ENCODE results near the gene MARK2.

DNA sequence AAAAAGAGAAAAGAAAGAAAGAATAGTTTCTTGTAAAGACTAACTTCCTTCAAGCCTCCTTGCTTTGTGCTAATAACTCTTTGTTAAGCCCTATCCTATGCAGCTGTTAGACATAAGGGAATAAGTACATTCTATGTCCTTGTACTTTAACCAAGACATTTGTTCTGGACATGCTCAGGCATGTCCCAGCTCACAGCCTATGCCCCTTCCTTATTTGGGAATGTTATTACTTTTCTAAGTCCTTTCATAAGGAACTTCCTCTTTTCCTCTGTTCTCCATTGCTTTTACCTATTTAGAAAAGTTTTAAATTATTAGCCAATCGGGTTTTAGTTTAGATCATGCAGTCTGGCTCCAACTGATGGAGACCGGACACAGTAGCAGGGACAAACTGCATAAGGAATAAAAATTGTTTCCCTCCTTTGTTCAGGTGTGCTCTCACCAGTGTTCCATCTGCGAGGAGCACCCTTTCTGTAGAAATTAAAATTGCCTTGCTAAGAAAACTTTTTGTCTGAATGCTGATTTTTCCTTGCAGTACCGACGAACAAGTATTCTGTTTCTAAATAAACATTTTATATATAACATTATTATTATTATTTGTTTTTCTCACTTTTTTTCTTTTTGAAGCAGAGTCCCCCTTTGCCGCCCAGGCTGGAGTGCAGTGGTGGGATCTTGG, 47.3 kb upstream of the MARK2 start:
- TF ChIP-seq POLR2A (IDR thresholded peaks at IDR 0.05): no peak
- TF ChIP-seq, protein P1, sequence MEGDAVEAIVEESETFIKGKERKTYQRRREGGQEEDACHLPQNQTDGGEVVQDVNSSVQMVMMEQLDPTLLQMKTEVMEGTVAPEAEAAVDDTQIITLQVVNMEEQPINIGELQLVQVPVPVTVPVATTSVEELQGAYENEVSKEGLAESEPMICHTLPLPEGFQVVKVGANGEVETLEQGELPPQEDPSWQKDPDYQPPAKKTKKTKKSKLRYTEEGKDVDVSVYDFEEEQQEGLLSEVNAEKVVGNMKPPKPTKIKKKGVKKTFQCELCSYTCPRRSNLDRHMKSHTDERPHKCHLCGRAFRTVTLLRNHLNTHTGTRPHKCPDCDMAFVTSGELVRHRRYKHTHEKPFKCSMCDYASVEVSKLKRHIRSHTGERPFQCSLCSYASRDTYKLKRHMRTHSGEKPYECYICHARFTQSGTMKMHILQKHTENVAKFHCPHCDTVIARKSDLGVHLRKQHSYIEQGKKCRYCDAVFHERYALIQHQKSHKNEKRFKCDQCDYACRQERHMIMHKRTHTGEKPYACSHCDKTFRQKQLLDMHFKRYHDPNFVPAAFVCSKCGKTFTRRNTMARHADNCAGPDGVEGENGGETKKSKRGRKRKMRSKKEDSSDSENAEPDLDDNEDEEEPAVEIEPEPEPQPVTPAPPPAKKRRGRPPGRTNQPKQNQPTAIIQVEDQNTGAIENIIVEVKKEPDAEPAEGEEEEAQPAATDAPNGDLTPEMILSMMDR (IDR thresholded peaks at IDR 0.05): no peak
